HG02870 (cell line): ENCODE data around the gene RSF1.

ENCODE experiments used
- ATAC-seq: cut with Tn5 transposase; IDR thresholded peaks from one replicate; pipeline ENCODE4 v1.9.1; 2021; ENCODE audit warnings: mild to moderate bottlenecking, moderate library complexity; ENCODE audit not compliant: unreplicated experiment

Gene RSF1

DNA sequence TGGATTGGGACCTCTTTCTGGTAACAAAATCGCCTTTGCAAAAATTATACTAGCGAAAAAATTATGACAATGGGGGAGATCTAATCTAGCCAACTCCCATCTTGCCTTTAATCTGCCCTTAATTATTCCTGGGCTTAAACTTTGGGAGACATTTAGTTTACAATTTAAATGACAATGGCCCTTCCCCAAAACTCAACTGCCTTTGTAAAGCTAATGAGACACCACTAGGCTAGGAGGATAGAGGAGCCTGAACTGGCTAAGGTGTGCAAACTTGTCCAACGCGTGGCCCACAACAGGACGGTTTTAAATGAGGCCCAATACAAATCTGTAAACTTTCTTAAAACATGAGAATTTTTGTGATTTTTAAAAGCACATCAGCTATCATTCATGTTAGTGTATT lies 67.3 kb downstream of the RSF1 start:
- no peak for ATAC-seq

DNA sequence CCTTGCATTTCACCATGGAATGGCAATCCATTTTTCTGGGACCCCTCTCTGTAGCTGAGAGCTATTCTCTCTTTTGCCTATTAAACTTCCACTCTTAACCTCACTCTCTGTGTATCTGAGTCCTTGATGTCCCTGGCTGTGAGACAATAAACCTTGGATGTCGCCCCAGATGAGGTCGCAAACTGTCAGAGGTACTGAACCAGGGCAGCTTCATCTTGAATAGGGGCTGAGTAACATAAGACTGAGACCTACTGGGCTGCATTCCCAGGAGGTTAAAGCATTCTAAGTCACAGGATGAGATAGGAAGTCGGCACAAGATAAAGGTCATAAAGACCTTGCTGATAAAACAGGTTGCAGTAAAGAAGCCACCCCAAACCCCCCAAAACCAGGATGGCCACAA lies 68.0 kb downstream of the RSF1 start:
- ATAC-seq, result no peak

DNA sequence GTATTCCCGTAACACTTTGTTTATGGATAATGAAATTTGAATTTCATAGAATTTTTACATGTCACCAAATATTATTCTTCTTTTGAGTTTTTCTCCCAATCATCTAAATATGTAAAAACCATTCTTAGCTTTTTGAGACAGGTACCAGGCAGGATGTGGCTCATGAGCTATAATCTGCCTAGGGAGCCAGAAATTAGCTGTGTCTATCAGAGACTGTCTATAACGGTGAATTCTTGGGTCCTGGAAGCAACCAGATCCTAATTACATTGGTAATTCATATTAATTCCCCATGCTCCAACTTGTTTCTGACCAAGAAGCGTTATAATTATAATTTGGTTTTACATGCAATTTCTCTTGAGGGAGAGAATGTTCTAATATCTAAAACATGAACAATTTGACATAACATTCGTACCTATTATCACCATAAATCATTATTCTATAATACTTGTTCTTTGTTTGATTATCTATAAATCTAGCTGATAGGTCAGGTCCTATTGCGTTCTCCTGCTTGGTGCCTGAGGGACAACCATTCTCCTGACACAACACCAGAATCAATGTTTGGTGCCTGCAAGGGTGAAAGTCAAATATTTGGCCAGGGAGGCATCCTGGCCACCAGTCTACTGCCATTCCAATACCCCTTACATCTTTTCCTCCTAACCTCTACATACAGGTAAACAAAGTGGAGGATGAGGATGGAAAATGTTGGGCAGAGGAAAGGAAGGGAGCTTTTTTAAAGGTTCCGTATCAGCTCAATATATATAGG lies 69.9 kb downstream of the RSF1 start:
- ATAC-seq, result no peak

DNA sequence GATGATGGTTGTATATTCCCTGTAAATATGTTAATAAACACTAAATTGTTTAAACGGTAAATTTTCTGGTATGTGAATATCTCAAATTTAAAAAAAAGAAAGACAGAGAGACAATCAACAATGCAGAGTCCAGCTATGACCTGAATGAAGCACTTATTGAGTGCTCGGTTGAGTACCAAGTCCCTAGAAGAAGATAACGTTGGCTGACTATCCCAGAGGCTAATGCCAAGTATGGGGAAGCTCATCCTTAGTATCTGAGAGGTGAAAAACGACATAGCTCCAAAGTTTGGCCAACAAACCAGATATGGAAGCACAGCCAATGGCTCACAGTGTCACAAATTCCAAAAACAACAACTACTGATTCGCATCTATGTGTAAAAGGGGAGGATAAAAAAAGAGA lies 71.3 kb downstream of the RSF1 start:
- no peak for ATAC-seq

DNA sequence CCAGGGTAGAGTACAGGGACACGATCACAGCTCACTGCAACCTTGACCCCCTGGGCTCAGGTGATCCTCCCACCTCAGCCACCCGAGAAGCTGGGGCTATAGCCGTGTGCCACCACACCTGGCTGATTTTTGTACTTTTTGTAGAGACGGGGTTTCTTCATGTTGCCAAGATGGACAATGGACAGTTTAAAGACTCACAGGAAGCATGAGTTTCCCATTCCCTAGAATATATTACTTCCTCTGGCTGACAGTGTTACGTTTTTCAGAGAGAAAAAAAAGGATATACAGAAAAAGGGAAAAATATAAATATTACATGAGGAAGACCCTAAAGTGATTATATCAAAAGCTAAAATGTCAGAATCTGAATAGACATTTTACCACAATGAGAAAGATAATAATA lies 72.3 kb downstream of the RSF1 start:
- no peak for ATAC-seq

DNA sequence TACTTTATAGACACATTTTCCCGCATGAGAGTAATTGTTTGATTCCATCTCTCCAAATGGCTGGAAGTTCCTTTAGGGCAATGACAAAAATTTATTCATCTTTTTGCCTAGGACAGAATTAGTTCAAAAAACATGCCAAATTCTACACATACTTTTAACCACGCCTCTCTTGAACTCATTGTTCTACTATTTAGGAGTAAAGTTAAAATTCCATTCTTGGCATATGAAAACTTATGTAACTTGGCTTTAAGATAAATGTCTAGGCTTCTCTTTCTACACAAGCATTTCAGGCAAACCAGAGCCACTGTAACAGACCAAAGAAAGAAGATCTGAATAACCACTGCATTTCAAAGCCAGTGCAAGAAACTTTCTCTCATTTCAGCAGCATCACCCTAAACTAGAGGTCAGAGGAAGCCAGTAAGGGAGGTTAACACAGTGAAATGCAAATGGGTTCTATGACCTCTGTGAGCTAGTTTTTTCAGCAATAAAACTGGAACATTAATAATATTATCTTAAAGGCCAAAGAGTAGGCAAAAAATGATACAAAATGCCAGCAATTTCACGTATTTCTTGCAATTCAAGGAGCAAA lies 73.0 kb downstream of the RSF1 start:
- no peak for ATAC-seq

DNA sequence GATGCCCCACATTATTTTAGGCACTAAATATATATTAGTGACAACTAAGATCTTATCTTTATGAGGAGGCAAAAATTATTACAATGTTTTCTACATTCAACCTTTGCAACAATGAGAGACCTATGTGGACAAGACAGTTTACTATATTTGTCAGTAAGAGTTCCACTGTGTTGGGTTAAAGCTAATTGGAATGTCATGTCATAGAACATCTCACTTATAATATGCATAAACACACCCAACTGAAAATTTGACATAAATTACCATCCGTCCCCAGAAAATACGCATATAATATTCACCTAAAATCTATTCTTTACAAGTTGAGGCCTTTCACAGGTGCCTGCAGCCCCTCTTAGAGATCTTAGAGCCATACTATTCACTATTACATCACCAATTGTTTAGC lies 84.0 kb downstream of the RSF1 start:
- no peak for ATAC-seq

DNA sequence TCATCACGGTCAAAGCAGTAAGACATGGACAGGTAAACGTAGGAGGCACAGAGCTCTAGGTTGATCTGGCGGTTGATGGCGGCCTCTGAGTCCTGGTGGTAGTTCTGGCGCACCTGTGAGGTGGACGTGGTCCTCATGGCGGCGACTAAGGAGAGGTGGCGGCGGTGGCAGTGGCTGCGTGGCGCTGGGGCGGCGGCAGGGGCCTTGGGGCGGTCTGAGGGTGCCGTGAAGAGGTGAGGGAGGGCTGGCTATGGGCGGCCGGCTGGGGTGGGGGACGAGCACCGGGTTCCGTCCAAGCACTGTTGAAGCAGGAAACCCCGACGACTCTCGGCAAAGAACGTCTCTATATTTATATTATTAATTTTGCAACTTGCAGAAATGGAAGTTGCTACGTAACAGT lies 85.6 kb downstream of the RSF1 start:
- no peak for ATAC-seq

DNA sequence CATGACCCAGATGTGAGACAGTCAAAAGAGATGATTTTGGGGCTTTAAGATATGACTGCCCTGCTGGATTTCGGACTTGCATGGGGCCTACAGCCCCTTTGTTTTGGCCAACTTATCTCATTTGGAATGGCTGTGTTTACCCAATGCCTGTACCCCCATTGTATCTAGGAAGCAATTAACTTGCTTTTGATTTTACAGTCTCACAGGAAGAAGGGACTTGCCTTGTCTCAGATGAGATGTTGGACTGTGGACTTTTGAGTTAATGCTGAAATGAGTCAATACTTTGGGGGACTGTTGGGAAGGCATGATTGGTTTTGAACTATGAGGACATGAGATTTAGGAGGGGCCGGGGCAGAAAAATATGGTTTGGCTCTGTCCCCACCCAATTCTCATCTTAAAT lies 88.4 kb downstream of the RSF1 start:
- ATAC-seq, result no peak

DNA sequence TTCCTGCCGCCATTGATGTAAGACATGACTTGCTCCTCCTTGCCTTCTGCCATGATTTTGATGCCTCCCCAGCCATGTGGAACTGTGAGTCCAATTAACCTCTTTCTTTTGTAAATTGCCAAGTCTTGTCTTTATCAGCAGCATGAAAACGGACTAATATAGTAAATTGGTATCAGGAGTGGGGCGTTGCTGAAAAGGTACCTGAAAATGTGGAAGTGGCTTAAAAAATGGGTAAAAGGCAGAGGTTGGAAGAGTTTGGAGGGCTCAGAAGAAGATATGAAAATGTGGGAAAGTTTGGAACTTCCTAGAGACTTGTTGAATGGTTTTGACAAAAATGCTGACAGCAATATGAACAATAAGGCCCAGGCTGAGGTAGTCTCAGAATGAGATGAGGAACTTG lies 89.7 kb downstream of the RSF1 start:
- ATAC-seq, result no peak

DNA sequence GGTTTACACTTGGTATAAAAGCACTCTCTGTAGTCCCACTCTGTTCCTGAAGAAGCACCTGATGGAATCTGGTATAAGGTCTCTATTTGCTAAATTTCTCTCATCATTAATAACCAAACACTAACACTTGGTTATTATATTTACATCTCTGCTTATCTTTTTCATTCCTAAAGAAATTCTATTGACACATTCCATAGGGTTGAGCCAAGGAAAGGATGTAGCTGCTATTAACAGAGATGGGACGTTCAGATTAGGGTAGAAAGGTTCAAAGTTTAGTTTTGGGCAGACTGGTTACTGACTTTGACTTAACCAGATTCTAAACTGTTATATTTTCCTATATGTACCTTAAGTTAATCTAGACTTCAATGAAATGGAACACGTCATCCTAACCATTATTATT lies 91.5 kb downstream of the RSF1 start:
- no peak for ATAC-seq

DNA sequence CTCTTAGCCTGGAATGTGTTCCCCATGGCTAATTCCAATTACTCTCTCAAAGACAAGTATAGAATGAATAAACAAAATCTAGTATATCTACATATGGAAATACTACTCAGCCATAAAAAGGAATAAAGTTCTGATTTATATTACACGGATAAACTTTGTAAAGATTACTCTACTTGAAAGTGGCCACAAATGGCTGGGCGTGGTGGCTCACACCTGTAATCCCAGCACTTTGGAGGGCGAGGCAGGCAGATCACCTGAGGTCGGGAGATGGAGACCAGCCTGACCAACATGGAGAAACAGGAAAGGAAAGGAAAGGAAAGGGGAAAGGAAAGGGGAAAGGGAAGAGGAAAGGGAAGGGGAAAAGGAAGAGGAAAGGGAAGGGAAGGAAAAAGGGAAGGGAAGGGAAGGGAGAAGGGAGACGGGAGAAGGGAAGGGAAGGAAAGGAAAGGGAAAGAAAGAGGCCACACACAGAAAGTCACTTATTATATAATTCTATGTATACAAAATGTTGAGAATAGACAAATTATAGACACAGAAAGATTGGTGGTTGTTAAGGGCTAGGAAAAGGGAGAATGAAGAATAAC lies 92.2 kb downstream of the RSF1 start:
- no peak for ATAC-seq

DNA sequence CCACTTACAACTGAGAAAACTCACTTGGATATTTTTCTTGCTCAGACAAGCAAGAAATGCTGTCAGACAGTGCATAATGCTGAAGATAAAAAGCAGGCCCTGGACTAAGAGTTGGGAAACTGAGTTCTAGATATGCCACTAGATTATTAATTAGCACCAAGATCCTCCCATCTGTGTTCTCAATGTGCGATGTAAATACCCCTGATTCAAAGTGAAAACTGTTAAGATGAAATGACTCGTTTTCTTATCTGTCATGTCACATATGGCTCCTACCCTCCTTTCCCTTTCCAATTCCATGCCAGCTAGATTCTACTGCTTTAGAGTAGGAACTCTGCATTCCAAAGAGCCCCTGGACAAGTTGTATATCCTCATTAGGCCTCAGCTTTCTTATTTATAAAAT lies 94.0 kb downstream of the RSF1 start:
- peak; percentile 64 for ATAC-seq

DNA sequence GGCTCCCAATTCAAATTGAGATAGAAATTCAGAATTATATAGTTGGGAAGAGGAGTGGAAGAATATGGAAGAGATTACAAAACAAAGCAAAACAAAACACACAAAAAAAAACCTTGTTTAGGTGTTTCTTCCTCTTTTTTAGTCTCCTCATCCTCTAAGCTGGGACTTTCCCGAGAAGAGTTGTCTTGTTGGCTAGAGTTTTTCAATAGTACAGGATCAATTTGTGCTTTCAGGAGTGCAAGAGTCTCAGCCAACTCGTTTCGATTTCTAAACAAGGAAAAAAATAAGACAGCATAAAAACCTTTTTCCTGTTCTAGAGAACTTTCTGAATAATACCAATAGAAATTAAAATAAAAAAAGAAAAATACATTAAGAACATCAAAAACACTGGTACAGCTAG lies 95.1 kb downstream of the RSF1 start:
- ATAC-seq, result peak; percentile 63

DNA sequence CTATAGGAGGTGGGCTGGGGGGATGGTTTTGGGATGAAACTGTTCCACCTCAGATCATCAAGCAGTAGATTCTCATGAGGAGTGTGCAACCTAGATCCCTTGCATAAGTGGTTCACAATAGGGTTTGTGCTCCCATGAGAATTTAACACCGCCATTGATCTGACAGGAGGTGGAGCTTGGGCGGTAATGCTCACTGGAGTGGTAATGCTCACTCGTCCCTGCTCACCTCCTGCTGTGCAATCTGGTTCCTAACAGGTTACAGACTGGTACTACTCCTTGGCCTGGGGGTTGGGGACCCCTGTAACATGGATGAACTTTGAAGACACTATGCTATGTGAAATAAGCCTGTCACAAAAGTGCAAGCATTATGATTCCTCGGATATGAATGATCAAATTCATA lies 95.9 kb downstream of the RSF1 start:
- no peak for ATAC-seq

DNA sequence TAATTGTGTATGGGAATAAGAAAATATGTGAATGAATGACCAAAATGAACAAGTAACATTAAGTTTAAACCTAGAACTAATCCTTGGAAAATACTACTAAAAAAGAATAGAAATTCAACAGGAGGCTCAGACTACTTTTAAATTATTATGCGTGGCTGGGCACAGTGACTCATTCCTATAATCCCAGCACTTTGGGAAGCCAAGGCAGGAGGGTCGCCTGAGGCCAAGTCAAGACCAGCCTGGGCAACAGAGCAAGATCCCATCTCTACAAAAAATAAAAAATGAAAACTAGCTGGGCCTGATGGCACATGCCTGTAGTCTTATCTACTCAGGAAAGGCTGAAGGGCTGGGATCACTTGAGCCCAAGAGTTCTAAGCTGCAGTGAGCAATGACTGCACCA lies 97.5 kb downstream of the RSF1 start:
- ATAC-seq, result no peak

DNA sequence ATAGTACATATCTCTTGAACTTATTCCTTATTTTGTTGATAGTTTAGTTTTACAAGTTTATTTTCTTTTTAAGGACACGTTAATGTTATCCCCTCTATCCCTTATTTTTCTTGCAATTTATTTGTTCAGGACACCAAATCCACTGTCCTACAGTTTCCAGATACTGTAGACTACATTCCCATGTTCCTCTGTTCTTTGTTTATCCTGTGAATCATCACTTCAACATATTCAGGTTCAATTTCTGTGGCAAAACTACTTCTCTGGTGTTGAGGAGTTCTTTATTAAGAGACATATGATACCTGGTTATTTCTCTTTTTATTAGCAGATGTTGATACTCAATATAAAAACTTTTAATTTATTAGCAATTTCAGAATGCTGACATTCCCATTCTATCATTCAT lies 110.2 kb downstream of the RSF1 start:
- no peak for ATAC-seq

DNA sequence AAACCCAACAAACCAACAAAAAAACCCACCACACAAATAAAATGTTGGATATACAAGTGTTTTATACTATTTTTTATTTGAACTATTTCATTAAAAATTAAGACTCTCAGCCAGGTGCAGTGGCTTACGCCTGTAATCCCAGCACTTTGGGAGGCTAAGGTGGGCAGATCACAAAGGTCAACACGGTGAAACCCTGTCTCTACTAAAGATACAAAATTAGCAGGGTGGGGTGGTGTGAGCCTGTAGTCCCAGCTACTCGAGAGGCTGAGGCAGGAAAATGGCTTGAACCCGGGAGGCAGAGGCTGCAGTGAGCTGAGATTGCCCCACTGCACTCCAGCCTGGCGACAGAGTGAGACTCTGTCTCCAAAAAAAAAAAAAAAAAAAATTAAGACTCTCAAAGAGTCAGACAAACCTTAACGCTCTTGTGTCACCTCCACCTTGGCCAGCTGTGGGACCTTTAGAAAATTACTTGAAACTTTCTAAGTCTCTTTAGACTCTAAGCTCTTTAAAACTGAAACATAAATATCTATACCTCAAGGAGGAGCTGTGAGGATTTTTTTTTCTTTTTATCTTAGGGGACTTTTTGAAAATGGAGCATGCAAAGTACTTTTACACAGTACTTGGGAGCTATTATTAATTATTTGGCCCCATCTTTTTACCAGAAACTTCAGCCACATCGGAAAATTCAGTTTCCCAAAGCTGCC lies 114.5 kb downstream of the RSF1 start:
- no peak for ATAC-seq

DNA sequence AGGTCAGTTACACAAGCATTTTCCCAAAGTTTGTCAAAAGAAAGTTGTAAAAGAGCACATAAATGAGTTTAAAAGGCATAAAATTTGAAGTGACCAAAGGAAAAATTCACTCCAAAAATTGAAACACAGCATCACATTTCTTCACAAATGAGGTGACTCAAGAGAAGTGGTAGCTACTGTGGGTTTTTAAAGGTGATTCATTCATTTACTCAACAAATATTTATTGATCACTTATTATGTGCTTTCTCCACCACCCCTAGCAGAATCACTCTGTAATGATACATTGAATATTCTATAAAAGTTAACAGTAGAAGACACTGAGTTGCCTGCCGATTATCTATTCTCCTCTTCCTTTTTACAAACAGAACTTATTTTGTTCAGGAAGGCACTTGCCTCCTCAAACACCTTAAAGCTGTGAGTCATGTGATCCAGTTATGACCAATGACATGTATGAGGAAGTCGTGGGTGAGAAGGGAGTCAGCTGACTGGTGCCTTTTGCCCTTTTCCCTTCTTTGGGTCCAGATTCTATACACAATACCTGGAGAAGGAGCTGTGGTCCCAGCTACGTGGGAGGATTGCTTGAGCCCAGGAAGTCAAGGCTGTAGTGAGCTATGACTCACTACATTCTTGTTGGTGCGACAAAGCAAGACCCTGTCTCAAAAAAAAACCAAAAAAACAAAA lies 115.2 kb downstream of the RSF1 start:
- ATAC-seq, result no peak

DNA sequence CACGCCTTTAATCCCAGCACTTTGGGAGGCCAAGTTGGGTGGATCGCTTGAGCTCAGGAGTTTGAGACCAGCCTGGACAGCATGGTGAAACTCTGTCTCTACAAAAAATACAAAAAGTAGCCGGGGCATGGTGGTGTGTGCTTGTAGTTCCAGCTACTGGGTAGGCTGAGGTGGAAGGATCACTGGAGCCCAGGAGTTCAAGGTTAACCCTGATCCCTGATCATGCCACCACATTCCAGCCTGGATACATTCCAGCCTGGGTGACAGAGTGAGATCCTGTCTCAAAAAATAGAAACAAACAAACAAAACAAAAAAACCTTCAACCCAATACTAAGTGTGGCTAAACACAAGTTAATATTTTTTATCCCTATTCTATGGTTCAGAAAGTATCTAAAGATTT lies 116.5 kb downstream of the RSF1 start:
- ATAC-seq, result no peak

DNA sequence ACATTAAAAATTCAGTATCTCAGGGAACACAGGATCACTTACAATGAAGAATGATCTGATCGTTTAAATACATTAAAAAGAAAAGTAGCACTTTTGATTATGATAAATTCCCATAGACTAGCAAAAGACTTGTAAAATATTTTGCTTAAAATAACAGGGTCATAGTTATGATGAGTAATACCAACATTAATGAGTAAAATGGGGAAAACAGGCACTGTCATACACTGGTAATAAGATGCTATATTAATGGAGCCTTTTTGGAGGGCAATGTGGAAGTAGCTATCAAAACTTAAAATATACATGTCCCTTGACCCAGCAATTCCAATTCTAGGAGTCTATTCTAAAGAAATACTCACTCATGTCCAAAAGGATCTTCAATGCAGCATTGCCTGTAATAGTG lies 121.1 kb downstream of the RSF1 start:
- no peak for ATAC-seq
